HG03066 (cell line): ENCODE results near the gene CSTPP1.
A peak's percentile ranks its signal among the peaks of the same experiment; 100 is the strongest.

ENCODE experiments used
- ATAC-seq: cut with Tn5 transposase; IDR thresholded peaks from one replicate; pipeline ENCODE4 v1.9.1; 2021; ENCODE audit warnings: low read depth; ENCODE audit not compliant: unreplicated experiment

The CSTPP1 gene

GRCh38 chr11:47175746-47176327, 239.3 kb downstream of the CSTPP1 start:
- no peak for ATAC-seq

- peak; percentile 87 for ATAC-seq
Observed at GRCh38 chr11:47176328-47177228, 240.0 kb downstream of the CSTPP1 start, which contains the start of gene ARFGAP2. ARFGAP2 (minus strand) TSS chr11:47176879; CDS start chr11:47176853, 26 bp downstream.

GRCh38 chr11:47177229-47177845, 240.8 kb downstream of the CSTPP1 start:
- ATAC-seq = peak; percentile 54

GRCh38 chr11:47177846-47178245, 241.3 kb downstream of the CSTPP1 start:
- no peak for ATAC-seq

- no peak for ATAC-seq
Observed at GRCh38 chr11:47178316-47178715, 241.8 kb downstream of the CSTPP1 start.

GRCh38 chr11:47178737-47179654, 242.4 kb downstream of the CSTPP1 start:
- no peak for ATAC-seq

GRCh38 chr11:47179655-47179991, 243.1 kb downstream of the CSTPP1 start:
- no peak for ATAC-seq

- ATAC-seq = no peak
Observed at GRCh38 chr11:47180006-47180787, 243.6 kb downstream of the CSTPP1 start.

GRCh38 chr11:47181271-47181670, 244.7 kb downstream of the CSTPP1 start:
- ATAC-seq = no peak

- no peak for ATAC-seq
Observed at GRCh38 chr11:47182380-47182779, 245.8 kb downstream of the CSTPP1 start.

GRCh38 chr11:47183031-47183856, 246.7 kb downstream of the CSTPP1 start:
- ATAC-seq = no peak

GRCh38 chr11:47183969-47184368, 247.4 kb downstream of the CSTPP1 start:
- ATAC-seq = no peak

- ATAC-seq = no peak
Observed at GRCh38 chr11:47184711-47185304, 248.2 kb downstream of the CSTPP1 start.

GRCh38 chr11:47185305-47186075, 248.9 kb downstream of the CSTPP1 start:
- ATAC-seq = no peak

GRCh38 chr11:47186076-47186699, 249.6 kb downstream of the CSTPP1 start, which contains the start of gene PACSIN3:
PACSIN3 (minus strand) TSS chr11:47186434; CDS start chr11:47182727, 3,707 bp downstream.
- ATAC-seq = no peak

GRCh38 chr11:47186700-47187695, 250.4 kb downstream of the CSTPP1 start:
- ATAC-seq = no peak
